Right lobe of liver (tissue), 4 donors: ENCODE measurements around the gene DGUOK.

ENCODE experiments used
- CTCF ChIP-seq, 4 donors: fragments of 200-600 bp in 3 of 4; fragments of 450-650 bp in 1 of 4; IDR thresholded peaks; one replicate each; pipeline versions ENCODE4 v1.5.1 to v1.8.0; 2016 to 2022; ENCODE audit warnings: antibody characterized with exemption in 4 of 4, mild to moderate bottlenecking in 2 of 4
- POLR2A ChIP-seq: fragments of 450-650 bp; IDR thresholded peaks from one replicate; pipeline ENCODE4 v1.6.1; 2017; ENCODE audit warnings: antibody characterized with exemption, mild to moderate bottlenecking
- donor health status: DM: no; HTN: no; CAD: no.
- donor health status: DM: no; HTN: no; CAD: no.
- donor health status: DM: no; HTN: yes; CAD: no.

DNA sequence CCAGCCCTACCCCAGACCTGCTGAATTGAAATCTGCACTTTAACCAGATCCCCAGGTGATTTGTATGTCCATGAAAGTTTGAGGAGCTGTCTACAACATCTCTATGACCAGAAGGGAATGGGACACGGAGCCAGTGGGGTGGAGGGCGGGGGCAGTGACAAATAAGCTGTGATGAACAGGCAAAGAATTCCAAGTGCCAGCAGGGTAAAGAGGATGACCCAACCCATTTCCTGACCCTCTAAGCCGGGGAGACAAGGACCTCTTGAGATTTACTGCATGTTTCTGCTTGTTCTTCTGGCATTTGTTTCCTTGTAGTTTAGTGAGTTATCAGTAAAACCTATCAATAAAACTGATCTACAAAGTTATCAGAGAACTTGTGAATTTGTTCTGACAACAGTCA lies 66.7 kb downstream of the DGUOK start:
- TF ChIP-seq POLR2A = no peak
- no peak for TF ChIP-seq CTCF (IDR thresholded peaks at IDR 0.05)
